GM18909 (cell line): ENCODE data around the gene CLGN.
"Not testable (repeated sequence)": the region's sequence is repeated elsewhere in the genome, so short reads cannot be mapped to it uniquely, and the experiment has no call there.

Experiments
- ATAC-seq: cut with Tn5 transposase; IDR thresholded peaks from one replicate; pipeline ENCODE4 v1.9.1; 2021; ENCODE audit warnings: mild to moderate bottlenecking; ENCODE audit not compliant: unreplicated experiment, poor library complexity

The CLGN gene, protein sequence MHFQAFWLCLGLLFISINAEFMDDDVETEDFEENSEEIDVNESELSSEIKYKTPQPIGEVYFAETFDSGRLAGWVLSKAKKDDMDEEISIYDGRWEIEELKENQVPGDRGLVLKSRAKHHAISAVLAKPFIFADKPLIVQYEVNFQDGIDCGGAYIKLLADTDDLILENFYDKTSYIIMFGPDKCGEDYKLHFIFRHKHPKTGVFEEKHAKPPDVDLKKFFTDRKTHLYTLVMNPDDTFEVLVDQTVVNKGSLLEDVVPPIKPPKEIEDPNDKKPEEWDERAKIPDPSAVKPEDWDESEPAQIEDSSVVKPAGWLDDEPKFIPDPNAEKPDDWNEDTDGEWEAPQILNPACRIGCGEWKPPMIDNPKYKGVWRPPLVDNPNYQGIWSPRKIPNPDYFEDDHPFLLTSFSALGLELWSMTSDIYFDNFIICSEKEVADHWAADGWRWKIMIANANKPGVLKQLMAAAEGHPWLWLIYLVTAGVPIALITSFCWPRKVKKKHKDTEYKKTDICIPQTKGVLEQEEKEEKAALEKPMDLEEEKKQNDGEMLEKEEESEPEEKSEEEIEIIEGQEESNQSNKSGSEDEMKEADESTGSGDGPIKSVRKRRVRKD

DNA sequence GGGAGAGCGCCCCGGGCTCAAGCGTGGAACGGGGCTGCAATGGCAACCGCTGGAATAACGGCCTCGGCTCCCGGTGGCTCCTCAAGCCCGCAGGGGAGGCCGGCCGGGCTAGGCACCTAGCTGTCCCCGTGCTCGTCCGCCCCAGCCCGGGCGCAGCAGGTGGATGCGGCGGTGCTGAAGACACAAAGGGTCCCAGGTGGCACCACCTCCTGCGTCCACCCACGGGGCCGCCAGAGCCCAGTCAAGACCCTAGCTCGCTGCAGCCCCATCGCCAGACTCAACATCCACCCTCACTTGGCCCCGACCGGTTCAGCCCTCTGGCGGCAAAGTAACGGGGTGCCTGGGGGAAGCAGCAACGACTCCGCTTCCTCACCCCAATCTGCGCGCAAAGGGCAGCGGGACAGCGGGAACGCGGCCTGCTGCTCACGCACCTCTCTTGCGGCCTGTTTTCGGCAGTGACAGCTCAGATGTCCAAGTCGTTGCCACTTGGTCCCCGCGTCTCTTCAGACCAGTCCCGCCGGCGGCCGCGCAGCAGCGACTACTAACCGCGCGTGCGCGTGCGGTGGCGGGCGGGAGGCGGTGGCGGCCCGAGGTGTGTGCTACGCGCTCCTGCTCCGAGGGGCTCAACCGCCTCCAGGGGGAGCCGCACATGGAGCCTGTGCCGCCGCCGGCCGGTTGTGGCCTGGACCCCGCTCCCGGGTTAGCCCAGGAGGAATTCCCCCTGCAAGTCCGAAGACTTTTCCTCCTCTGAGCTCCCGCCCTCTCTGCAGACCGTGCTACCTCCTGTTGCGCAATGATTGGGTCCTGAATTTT is at the start of gene CLGN:
Gene CLGN (minus strand): TSS at position 543 of the 813 bp plus-strand sequence. CDS start 14,570 bp downstream, outside the sequence.
- ATAC-seq = peak; percentile 91

DNA sequence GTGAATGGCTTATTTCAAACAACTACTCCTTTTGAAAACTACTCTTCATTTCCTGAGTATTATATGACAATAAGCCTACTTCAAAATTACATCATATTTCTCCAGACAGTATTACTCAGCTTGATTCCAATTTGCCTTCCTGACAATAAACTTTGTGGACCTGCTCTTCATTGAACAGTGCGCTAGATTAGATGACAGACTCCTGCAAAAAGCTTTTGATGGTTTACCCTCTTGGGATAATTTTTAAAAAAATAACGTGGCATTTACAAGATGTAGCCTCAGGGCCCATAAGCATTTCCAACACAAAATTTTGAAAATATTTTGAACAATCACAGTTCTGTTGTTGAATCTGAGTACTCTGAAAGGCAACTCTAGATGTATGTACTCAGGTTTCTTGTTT is 44.7 kb upstream of the CLGN start:
- no peak for ATAC-seq

DNA sequence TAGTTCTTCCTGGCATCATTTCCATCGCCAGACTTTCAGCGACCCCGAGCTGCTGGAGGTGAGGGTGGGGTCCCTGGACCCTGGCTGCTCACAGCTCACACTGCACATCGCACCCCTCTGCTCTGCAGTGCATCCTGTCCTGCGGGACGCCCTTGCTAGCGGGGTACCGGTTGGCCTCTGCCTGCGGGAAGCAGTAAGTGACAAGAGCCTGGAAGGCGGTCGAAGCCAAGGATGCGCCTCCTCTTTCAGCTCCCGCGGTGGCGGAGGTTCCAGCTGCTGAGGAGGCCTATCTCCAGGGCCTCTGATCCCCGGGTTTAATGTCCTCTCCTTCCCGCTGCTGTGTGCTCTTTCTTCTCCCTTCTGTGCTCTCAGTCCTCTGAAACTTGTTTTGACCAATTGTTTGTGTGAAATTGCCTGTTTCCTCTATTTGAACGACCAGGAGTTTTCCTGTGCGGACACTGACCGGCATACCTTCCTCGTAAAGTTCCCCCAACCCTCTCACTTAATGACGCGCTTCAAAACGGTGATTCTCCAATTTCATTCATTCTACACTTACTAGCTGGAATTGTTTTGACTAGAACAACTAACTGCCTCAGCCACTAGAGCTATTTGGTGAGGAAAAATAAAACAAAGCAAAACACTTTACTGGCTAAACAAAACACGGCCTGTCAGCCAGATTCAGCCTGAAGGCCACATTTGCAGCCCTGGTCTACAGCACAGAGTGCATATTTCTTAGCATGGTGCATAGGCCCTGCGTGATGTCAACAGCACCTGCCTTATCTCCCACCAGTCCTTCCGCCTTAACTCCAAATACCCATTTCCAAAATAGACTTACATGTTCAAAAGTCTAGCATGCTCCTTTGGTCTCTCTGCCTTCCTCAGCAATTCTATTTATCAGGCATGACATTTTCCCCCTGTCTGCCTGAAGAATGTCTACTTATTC is 42.6 kb upstream of the CLGN start:
- ATAC-seq = no peak

DNA sequence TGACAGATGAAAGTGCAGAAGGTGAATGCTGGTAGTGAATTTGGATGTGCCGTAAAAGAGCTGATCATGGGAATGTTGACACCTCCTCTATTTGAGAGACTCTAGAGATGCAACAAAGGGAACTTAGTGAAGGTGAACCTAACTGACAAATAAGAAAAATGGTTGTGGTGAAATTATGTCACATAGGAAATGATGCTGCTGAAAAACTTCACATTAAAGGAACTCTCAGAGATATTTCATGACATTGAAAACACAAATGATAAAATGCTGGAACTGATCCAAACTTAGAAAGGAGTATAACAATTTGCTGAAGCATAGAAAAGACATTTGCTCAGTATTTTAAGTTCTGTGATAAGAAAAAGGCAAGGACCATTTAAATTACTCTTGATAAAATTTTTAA is 38.7 kb upstream of the CLGN start:
- no peak for ATAC-seq

DNA sequence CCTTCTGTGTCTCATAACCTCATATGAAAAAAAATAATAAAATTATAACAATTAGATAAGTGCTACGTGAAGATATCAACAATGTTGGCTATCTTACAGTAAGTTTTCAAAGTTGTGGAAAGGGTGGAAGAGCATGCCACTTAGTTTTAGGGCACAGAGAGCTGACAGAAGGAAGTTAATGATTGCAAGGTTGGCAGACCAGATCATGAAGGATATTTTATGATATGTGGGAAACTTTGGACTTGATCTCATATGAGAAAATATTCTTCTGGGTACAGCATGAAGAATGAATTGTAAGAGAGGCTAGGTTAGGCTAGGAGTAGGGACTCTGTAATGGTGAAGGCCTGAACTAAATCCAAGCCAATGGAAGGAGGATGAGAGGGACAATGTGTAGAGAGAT is 36.2 kb upstream of the CLGN start:
- no peak for ATAC-seq

DNA sequence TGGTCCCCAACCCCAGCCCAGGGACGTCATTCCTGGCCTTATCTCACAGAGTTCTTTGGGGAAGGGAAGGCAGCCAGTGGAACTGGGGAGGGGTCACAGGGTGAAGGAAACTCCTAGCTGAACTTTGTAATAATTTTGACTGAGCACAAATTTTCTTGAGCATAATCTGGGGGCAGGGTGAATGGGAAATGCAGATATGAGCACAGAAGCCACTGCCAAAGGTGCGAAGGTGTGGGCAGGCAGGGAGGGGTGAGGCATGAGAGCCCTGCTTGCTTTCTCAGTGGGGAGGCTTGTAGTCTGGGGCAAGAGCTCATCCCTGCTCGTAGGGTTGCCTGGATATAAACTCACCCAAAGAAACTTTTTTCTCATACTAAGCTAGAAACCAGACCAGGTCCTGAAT is 35.7 kb upstream of the CLGN start:
- no peak for ATAC-seq

DNA sequence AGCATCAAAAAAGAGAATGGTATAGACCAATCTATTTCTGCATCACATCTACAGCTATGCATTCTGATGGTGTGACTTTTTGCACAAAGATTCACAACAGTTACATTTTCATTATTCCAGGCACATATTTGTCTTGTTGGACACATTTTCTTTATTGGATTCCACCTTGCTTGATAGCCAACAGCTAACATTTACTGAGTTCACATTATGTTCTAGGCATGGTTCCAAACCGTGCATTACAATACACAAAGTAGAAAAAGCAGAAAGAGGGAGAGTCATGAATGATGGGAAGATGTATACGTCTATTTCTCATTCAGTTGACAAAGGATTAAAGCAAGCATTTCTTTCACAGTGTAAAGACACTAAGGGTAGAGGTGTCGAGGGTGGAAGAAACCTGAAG is 22.9 kb upstream of the CLGN start:
- no peak for ATAC-seq

DNA sequence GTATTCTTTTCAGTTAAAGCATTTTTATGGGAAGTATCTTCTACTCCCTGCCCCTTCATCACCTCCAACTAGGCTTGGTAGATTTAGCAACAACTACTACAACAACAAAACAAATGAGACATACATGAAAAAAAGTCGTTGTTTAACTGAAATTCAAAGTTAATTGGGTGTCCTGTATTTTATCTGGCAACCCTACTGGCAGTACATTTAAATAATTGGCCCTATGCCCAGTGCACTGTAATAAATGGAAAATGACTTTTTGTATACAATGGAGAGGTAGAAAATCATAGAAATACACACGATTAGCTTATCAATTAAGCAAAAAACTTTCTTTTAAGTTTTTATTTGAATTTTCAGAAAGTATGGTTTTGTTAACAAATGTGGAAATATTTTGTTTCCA is 21.4 kb upstream of the CLGN start:
- no peak for ATAC-seq

DNA sequence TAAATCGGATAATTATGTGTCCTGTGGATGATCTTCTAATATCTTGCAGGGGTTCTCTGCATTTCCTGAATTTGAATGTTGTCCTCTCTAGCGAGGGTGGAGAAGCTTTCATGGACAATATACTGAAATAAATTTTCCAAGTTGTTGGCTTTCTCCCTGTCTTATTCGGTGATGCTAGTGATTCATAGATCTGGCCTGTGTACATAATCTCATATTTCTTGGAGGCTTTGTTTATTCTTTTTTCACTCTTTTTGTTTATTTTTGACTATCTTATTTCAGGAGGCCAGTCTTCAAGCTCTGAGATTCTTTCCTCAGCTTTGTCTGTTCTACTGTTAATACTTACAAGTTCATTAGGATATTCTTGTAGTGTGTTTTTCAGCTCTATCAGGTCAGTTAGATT is 20.7 kb upstream of the CLGN start:
- ATAC-seq = no peak

DNA sequence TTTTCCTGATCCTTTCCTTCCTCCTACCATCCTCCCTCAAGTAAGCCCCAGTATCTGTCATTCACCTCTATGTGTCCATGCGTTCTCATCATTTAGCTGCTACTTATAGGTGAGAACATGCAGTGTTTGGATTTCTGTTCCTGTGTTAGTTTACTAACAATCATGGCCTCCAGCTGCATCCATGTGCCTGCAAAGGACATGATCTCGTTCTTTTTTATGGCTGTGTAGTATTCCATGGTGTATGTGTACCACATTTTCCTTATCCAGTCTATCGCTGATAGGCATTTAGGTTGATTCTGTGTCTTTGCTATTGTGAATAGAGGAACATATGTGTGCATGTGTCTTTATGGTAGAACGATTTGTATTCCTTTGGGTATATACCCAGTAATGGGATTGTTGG is 16.9 kb upstream of the CLGN start:
- not testable (repeated sequence) for ATAC-seq

DNA sequence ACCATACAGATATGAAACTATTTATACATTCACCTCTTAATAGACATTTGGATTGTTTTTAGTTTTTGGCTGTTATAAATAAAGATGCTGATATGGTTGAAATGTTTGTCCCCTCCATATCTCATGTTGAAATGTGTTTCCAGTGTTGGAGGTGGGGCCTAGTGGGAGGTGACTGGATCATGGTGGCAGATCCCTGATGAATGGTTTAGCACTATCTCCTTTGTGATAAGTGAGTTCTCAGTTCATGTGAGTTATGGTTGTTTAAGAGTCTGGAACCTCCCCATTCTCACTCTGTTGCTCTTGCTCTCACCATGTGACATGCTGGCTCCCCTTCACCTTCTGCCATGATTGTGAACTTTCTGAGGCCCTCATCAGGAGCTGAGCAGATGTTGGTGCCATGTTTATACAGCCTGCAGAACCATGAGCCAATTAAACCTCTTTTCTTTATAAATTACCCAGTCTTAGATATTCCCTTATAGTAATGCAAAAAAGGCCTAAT is 12.2 kb upstream of the CLGN start:
- no peak for ATAC-seq

DNA sequence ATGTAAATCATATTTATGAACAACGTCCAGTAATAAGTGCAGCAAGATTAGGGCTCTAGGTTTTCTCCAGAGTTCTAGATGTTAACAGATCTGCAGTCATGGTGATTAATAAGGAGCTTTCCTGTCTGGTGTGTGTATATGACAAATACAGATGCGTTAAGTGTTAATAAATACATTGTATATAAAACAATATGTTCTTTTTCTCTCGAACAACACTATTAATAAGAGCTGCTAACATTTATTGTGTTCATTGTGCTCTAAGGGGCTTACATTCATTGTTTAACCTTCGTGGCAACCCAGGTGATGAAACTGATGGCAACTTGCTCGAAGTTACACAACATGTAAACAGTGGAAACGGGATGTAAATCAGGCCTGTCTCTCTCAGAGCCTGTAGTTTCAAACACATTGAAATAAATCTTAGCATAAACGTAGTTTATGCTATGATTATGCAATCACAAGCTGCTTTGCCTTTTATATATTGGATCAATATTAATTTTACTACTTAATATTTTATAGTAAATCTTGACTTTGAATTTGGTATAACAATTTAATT is 547 bp upstream of the CLGN start:
- no peak for ATAC-seq

DNA sequence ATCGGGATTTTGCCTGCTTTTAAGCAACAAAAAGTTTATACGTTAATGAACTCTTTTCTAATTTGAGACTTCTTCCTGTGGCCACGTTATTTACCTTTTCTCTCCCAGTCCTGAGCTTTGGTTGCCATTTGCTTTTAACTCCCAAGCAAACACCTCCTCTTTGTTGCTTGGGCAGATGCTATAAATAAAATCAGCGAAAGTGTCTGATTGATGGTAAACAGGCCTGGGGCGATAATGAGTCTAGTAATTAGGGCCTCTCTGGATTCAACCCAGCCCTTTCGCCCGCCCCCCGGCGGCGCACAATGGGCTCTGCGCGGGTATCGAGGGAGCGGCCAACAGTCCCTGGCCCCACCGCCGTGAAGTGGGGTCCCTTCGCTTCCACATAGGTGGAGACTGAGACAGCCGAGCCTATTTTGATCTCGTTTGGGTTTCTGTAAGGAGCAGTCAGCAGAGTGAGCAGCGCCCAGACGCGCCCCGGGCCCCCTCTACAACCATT is 790 bp downstream of the CLGN start:
- peak; percentile 16 for ATAC-seq

DNA sequence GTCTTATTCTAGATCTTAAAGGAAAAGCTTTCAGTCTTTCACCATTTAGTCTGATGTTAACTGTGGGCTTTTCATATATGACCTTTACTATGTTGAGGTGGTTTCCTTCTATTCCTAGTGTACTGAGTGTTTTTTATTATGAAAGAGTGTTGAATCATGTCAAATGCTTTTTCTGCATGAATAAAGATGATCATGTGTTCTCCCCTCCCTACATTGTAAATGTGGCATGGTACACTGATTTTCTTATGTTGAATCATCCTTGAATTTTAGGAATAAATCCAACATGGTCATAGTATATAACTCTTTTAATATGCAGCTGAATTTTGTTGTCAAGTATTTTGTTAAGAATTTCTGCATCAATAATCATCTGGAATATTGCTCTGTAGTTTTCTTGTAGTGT is 4.3 kb downstream of the CLGN start:
- ATAC-seq = no peak

DNA sequence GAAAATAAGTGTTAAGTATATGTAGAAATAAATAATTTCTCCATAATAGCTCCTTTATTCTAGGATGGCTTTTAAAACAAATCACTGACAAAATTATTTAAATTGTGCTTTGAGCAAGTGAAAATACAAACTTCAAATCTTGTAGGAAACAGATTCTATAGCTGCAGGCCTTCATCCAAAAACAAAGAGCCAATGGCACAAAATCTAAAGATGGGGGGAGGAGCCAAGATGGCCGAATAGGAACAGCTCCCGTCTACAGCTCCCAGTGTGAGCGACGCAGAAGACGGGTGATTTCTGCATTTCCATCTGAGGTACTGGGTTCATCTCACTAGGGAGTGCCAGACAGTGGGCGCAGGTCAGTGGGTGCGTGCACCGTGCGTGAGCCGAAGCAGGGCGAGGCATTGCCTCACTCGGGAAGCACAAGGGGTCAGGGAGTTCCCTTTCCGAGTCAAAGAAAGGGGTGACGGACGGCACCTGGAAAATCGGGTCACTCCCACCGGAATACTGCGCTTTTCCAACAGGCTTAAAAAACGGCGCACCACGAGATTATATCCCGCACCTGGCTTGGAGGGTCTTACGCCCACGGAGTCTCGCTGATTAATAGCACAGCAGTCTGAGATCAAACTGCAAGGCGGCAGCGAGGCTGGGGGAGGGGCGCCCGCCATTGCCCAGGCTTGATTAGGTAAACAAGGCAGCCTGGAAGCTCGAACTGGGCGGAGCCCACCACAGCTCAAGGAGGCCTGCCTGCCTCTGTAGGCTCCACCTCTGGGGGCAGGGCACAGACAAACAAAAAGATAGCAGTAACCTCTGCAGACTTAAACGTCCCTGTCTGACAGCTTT is 14.1 kb downstream of the CLGN start:
- ATAC-seq = not testable (repeated sequence)

DNA sequence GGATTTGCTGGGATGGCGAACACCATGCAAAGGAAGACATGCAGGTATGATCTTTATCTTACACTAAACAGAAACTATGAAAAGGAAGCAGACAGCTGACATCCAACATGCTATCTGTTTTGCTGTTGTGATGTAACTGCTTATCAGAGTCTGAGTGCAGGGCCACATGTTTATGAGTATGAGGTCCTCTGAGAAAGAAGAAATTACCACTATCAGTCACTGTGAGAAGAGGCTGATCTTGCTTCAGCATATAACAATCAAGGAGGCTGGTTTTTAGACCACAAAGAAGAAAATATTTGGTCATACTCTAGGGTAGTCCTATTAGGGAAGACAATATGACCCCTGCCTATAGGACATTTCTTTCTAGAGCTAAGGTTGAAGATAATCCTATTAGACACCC is 18.5 kb downstream of the CLGN start:
- ATAC-seq = no peak

DNA sequence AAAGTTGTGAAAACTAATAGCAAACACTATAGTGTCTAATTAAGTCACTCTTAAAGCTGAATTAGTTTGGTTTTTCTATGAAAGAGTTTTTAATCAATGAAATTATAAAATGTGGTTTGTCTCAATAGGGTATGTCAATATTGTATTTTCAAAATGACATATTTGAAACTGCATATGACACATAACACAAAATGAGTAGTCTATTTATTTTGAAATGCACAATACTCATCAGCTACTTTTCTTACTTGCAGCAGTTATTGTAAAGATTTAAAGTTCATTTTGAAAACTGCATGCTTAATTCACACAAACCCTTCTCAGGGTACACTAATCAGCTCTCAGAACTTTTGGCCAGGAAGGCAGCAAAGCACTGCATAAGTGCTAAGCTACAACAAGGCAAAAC is 21.2 kb downstream of the CLGN start:
- ATAC-seq = no peak

DNA sequence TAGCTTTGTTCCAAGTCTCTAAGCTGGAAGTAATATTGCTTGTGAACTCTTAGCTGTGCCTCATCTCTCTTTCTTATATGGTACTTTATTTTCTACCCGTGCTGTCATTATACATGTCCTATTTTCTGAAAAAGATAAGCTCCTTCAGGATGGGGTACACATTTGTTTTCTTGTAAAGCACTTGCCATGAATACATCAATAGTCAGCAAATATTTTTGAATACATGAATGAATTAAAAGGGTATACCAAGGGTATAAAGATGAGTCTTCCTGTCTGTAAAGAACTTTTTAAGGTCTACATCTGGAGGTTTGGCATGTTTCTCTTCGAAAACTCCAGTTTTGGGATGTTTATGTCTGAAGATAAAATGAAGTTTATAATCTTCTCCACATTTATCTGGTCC is 27.3 kb downstream of the CLGN start:
- ATAC-seq = no peak

DNA sequence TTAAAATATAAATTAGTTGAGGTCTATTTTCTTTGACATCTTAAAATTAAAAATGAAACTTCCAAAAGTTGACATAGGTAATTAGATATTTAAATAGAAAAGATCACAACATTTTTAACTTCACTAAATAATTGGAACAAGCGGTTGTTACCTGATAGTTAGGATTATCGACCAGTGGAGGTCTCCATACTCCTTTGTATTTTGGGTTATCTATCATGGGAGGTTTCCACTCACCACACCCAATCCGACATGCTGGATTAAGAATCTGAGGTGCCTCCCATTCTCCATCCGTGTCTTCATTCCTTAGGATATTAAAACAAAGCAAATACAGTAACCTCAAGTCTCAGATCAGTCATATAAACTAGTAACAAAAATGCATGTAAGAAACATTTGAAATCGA is 31.8 kb downstream of the CLGN start:
- no peak for ATAC-seq
